HPDE6-E6E7 (cell line): ENCODE results near the gene MTHFD2L.
"Not testable (repeated sequence)": the region's sequence is repeated elsewhere in the genome, so short reads cannot be mapped to it uniquely, and the experiment has no call there.

Source experiments
- DNase-seq: peaks from one replicate; pipeline ENCODE4 v3.0.0; 2011; ENCODE audit warnings: missing footprints; ENCODE audit errors: extremely low spot score

MTHFD2L gene

DNA sequence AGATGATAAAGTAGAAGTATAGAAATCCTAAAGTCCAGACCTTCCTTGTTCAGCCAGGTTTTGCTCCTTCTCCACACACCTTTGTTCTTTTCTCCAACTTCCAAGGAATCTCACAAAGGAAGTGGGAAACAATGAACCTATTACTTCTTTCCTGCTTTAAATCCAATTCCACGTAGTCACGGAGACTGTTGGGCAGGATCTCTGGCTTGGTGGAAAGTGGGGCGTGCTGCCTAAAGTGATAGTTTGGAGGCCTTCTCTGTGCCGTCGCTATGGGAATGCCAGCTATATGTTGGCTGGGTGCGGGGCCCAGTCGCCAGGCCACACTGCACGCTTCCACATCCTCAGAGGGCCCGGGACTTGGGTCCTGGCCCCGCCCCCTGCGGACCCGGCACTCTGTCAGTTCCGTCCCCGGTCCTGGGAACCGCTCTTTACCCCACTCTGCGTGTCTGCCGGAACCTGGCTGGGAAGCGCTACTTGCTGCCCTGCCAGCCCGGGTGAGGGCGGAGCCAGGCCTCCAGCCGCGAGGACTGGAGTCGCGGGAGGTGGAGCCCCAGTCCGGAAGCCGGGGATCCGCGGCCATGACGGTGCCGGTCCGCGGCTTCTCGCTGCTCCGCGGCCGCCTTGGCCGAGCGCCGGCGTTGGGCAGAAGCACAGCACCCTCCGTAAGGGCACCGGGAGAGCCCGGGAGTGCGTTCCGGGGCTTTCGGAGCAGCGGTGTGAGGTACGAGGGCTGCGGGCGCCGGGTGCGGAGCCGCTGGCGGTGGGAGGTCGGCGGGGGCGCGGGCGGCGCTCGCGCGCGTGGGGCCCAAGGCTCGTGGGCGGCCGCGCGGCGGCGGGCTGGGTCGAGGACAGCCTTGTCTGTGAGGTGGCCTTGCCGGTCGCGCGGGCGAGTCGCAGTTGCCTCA, at the start of gene MTHFD2L:
Gene MTHFD2L, plus strand, starts transcription at position 558 of the 905 bp plus-strand sequence. Its CDS starts 21 bp downstream, at position 579.
- DNase-seq = peak; percentile 96

GRCh38 chr4:74108457-74109115, 49.3 kb upstream of the MTHFD2L start:
- no peak for DNase-seq

- DNase-seq = peak; percentile 56
Measured at GRCh38 chr4:74109116-74109869, 48.6 kb upstream of the MTHFD2L start.

GRCh38 chr4:74109870-74110605, 47.9 kb upstream of the MTHFD2L start:
- no peak for DNase-seq

- no peak for DNase-seq
Measured at GRCh38 chr4:74110670-74111069, 47.2 kb upstream of the MTHFD2L start.

DNA sequence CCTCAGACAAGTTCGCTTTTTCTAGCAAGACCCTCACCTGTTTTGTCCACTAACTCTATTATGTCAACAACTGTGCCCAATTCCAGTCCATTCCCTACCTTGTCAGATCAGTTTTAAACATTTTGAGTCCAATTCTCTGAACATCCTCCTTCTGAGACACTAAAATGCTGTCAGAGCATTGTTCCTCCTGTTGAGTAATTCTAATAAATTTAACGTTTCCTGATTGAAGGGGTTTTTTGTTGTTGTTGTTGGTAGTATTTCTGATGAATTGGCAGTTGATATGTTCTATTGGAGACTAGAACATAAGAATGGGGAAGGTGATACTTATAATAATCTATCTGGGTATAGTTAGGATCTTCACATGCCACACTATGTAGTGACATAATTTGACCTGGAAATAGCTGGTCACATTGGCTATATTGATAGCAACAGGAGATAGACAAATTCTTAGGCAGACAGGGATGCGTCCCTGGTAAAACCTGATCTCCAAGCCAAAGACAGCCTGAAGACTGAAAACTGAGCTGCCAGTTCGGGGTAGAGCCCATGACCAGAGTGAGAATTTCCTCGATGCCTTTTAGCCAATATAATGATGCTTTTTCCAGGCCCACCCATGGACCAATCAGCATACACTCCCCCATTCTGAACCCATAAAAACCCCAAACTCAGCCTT, 46.5 kb upstream of the MTHFD2L start:
- no peak for DNase-seq

DNA sequence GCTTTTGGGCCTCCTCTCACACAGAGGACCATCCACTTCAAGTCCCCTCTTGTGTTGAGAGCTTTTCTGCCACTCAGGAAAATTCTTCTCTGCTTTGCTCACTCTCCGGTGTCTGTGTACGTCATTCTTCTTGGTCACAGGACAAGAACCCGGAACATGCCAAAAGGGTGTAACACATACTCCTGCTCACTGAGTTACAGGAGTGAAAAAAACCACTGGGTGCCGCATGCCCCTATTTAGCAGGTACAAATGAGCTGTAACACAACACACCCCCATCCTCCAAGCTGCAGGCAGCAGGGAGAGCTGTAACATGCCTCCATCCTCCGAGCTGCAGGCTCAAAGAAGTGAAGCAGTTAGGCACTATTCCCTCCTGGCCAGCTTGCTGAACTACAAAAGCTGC, 45.9 kb upstream of the MTHFD2L start:
- DNase-seq = peak; percentile 49

- DNase-seq = no peak
Measured at GRCh38 chr4:74112399-74113105, 45.4 kb upstream of the MTHFD2L start.

DNA sequence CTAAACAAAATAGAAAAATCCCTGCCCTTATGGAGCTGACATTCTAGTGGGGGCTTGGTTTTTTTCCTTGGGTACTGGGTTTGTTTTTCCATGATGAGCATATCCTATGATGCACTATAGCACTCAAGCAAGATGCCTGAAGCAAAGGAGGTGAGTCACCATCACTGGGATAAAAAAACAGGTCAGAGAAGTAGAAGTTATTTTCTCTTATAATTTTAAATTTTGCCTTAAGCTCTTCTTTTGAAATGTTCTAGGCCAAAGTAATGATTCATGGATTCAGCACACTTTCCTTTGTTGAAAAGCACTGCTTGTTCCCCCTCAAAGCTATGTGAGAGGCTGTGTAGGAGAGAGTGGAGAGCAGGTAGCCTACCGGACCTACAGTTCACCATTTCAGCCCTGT, 43.7 kb upstream of the MTHFD2L start:
- DNase-seq = peak; percentile 41

DNA sequence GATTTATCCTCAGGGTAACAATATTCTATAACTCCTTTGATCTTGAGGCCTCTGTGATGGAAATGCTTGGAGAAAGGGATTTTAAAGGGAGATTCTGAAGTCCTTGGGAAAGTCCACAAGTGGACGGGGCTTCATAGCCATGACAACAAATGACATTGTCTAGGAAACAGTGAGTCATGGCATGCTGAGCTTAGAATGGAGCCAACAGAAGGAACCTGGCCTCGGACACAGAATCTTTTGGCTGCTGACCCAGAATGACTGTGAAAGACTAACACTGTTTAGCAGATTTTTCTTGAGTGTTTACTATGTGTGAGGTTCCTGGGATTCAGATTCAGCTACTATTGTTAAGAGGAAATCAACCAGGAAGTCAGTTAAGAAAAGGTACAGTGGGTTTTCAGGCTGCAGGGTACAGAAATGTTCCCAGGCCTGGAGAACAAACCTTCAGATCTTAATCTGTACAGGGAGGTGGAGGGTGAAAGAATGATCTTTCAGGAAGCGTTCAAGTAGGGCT, 40.8 kb upstream of the MTHFD2L start:
- DNase-seq = no peak

GRCh38 chr4:74118600-74119338, 39.1 kb upstream of the MTHFD2L start:
- DNase-seq = no peak

- no peak for DNase-seq
Measured at GRCh38 chr4:74120086-74120485, 37.8 kb upstream of the MTHFD2L start.

- no peak for DNase-seq
Measured at GRCh38 chr4:74121643-74122579, 36.0 kb upstream of the MTHFD2L start.

DNA sequence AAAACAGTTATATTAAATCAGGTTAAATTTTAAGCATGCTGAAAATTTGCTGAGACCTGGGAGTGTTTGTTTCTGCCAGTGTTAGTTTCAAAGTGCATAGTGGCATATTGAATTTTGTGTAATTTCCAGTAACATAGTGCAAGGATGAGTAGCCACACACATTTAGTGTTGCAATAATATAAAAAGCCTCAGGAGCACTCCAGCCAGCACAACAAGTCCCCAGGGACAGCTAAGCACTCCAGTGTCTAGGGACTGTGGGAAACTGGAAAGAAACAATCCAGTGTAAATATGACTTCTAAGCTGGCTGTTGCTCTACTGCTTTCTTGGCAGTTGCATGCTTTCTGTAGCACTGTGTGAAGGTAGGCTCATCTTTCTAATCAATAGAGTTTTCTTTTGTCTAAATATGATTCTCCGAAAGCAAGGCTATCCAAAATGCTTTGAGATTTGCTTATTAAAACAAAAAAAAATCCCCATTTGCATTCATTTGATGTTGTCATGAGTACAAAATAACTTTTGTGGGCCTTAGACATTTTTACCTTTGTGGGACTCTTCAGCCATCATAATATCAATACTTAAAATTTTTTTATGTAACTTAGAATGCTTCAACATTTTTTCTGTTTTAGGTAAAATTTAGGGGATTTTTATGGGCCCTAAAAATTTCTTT, 34.7 kb upstream of the MTHFD2L start:
- no peak for DNase-seq

DNA sequence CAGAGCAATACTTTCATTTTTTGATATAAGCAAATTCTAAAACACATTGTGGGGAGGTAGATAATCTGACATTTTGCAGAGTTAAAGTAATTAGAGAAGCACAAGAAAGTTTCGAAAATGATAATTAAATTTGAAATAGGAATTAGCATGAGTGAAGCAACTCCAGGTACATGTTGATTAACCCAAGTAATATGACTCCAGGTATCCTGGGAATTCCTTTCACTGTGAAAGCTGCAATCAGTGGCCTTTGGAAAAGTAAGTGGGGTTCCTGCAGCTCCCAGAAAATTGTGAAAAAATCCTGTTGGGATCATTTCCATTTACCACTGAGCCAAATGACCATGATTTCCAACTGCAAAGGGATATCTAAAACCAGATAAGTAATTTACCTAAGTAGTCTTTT, 32.9 kb upstream of the MTHFD2L start:
- DNase-seq = no peak

- no peak for DNase-seq
Measured at GRCh38 chr4:74127745-74128144, 30.2 kb upstream of the MTHFD2L start.

- DNase-seq = not testable (repeated sequence)
Measured at GRCh38 chr4:74130843-74131242, 27.1 kb upstream of the MTHFD2L start.

DNA sequence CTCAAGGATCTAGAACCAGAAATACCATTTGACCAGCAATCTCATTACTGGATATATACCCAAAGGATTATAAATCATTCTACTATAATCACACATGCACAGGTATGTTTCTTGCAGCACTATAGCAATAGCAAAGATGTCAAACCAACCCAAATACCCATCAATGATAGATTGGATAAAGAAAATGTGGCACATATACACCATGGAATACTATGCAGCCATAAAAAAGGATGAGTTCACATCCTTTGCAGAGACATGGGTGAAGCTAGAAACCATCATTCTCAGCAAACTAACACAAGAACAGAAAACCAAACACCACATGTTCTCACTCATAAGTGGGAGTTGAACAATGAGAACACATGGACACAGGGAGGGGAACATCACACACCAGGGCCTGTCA, 25.7 kb upstream of the MTHFD2L start:
- not testable (repeated sequence) for DNase-seq
